HG03571 (cell line): ENCODE data around the gene METAP1D.
"Not testable (repeated sequence)": the region's sequence is repeated elsewhere in the genome, so short reads cannot be mapped to it uniquely, and the experiment has no call there.

Experiments
- ATAC-seq: cut with Tn5 transposase; IDR thresholded peaks from one replicate; pipeline ENCODE4 v1.9.1; 2021; ENCODE audit not compliant: unreplicated experiment

Gene METAP1D

GRCh38 chr2:172100935-172101820 is 101.4 kb downstream of the METAP1D start:
- ATAC-seq, result no peak

GRCh38 chr2:172101821-172102390 is 102.2 kb downstream of the METAP1D start:
- ATAC-seq, result no peak

GRCh38 chr2:172102391-172103359 is 102.9 kb downstream of the METAP1D start, which contains the start of gene DLX2:
Gene DLX2, minus strand, starts transcription at chr2:172102900. Its CDS starts 362 bp downstream, at chr2:172102538.
- peak; percentile 69 for ATAC-seq

GRCh38 chr2:172103471-172104272 is 103.9 kb downstream of the METAP1D start:
- no peak for ATAC-seq

GRCh38 chr2:172105471-172106107 is 105.8 kb downstream of the METAP1D start:
- ATAC-seq, result no peak

GRCh38 chr2:172106108-172106961 is 106.6 kb downstream of the METAP1D start:
- no peak for ATAC-seq

GRCh38 chr2:172107690-172108586 is 108.2 kb downstream of the METAP1D start:
- ATAC-seq, result no peak

GRCh38 chr2:172108587-172108930 is 108.8 kb downstream of the METAP1D start:
- ATAC-seq, result no peak

GRCh38 chr2:172109256-172109987 is 109.7 kb downstream of the METAP1D start:
- no peak for ATAC-seq

GRCh38 chr2:172109988-172110811 is 110.4 kb downstream of the METAP1D start:
- ATAC-seq, result no peak

GRCh38 chr2:172113617-172114016 is 113.9 kb downstream of the METAP1D start:
- no peak for ATAC-seq

GRCh38 chr2:172114176-172114575 is 114.4 kb downstream of the METAP1D start:
- not testable (repeated sequence) for ATAC-seq

- ATAC-seq, result no peak
These were observed 114.8 kb downstream of the METAP1D start for GRCh38 chr2:172114579-172114978.

- no peak for ATAC-seq
These were observed 116.4 kb downstream of the METAP1D start for GRCh38 chr2:172116107-172116506.

- ATAC-seq, result no peak
These were observed 119.3 kb downstream of the METAP1D start for GRCh38 chr2:172119089-172119488.

GRCh38 chr2:172120118-172120517 is 120.4 kb downstream of the METAP1D start:
- ATAC-seq, result no peak
